GM12878 (cell line): ENCODE data around the gene TFAP2B.

Experiments
- BMI1 ChIP-seq: fragments of 450-650 bp; IDR thresholded peaks from 2 replicates; pipeline ENCODE4 v1.6.1; 2016; ENCODE audit warnings: mild to moderate bottlenecking, moderate library complexity, borderline replicate concordance
- BRCA1 ChIP-seq: IDR thresholded peaks from 2 replicates; pipeline ENCODE4 v1.6.1; 2011; ENCODE audit warnings: low read depth, low read length, improper control_type of control experiment
- EZH2 ChIP-seq: IDR thresholded peaks from 2 replicates; pipeline ENCODE4 v1.6.1; 2012; ENCODE audit warnings: low read depth, mild to moderate bottlenecking, control low read depth, inconsistent platforms, low read length, borderline replicate concordance; ENCODE audit not compliant: control insufficient read depth
- GABPA ChIP-seq: IDR thresholded peaks from 2 replicates; pipeline ENCODE4 v1.6.1; 2014; ENCODE audit warnings: antibody characterized with exemption, low read depth, mild to moderate bottlenecking, inconsistent platforms
- MTA2 ChIP-seq: fragments of 450-650 bp; IDR thresholded peaks from 2 replicates; pipeline ENCODE4 v1.6.1; 2016; ENCODE audit warnings: low read depth, mild to moderate bottlenecking, moderate library complexity
- MYC ChIP-seq: IDR thresholded peaks from 2 replicates; pipeline ENCODE4 v1.6.1; 2011; ENCODE audit warnings: mild to moderate bottlenecking, low read length, moderate library complexity, inconsistent platforms; ENCODE audit not compliant: insufficient read depth, insufficient replicate concordance, insufficient read length, severe bottlenecking
- NBN ChIP-seq: fragments of 450-650 bp; IDR thresholded peaks from 2 replicates; pipeline ENCODE4 v1.6.1; 2016
- POLR2A ChIP-seq: IDR thresholded peaks from 2 replicates; pipeline ENCODE4 v1.6.1; 2011; ENCODE audit warnings: low read depth, mild to moderate bottlenecking, low read length
- POLR2AphosphoS5 ChIP-seq: IDR thresholded peaks from 2 replicates; pipeline ENCODE4 v1.6.1; 2011; ENCODE audit warnings: mild to moderate bottlenecking, low read length, inconsistent platforms
- SPI1 ChIP-seq: IDR thresholded peaks from 2 replicates; pipeline ENCODE4 v1.6.1; 2011; ENCODE audit warnings: low read depth, mild to moderate bottlenecking, low read length, moderate library complexity, borderline replicate concordance; ENCODE audit not compliant: insufficient read depth
- TCF3 ChIP-seq: IDR thresholded peaks from 2 replicates; pipeline ENCODE4 v1.6.1; 2012; ENCODE audit warnings: low read depth, mild to moderate bottlenecking, low read length, borderline replicate concordance; ENCODE audit not compliant: insufficient read depth
- TF ChIP-seq, protein P1 (sequence below), 3 experiments: IDR thresholded peaks in 2 of 3; conservative IDR thresholded peaks in 1 of 3; 2 replicates each; pipeline ENCODE4 v1.5.1; 2011; ENCODE audit warnings: low read depth in 3 of 3, low read length in 3 of 3, mild to moderate bottlenecking in 3 of 3, control low read depth in 2 of 3, moderate library complexity in 2 of 3, inconsistent platforms in 1 of 3, mixed read lengths in 1 of 3; ENCODE audit not compliant: control insufficient read depth in 2 of 3, insufficient read depth in 1 of 3; ENCODE audit errors: extremely low read depth in 1 of 3
- TF ChIP-seq, protein P2 (sequence below): IDR thresholded peaks from 2 replicates; pipeline ENCODE4 v1.6.1; 2011; ENCODE audit warnings: low read depth, low read length, improper control_type of control experiment, borderline replicate concordance
- TF ChIP-seq, protein P3 (sequence below): IDR thresholded peaks from 2 replicates; pipeline ENCODE4 v1.6.1; 2012; ENCODE audit warnings: mild to moderate bottlenecking, low read depth, low read length

DNA sequence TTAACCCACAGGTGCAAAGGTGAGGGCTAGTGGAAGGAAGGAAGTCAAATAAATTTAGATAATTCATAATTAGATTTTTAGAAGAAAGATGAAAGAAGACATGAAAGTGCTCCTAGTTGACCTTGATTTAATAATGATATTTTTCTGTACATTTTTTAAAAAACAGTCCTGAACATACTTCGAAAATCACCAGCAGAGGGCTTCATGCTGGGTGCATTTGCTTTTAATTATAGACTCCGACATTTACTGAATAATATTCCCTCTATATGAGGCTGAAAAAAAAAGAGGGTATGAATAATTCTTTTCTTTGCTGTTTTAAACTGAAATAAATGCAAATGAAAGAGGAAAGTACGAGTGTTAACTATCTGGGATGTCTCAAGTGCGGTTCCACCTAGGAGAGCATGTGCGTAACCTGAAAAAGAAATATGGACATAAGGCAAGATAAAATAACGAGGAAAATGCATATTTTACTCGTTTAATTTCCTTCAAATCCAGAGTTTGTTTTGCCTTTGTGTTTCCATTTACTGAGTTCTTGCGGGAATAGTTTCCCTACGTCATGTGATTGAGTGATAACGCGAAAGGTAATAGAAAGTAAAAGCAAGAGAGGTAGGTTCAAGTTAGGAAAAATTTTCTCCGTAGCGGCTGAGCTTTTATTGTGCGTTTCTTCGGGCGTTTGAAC lies 3.1 kb upstream of the TFAP2B start:
- TF ChIP-seq MYC, result no peak
- TF ChIP-seq, protein P1, sequence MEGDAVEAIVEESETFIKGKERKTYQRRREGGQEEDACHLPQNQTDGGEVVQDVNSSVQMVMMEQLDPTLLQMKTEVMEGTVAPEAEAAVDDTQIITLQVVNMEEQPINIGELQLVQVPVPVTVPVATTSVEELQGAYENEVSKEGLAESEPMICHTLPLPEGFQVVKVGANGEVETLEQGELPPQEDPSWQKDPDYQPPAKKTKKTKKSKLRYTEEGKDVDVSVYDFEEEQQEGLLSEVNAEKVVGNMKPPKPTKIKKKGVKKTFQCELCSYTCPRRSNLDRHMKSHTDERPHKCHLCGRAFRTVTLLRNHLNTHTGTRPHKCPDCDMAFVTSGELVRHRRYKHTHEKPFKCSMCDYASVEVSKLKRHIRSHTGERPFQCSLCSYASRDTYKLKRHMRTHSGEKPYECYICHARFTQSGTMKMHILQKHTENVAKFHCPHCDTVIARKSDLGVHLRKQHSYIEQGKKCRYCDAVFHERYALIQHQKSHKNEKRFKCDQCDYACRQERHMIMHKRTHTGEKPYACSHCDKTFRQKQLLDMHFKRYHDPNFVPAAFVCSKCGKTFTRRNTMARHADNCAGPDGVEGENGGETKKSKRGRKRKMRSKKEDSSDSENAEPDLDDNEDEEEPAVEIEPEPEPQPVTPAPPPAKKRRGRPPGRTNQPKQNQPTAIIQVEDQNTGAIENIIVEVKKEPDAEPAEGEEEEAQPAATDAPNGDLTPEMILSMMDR (IDR thresholded peaks at IDR 0.05 in 2 of 3, conservative IDR thresholded peaks at IDR 0.05 in 1 of 3; ENCODE audit: control insufficient read depth in 2 of 3, extremely low read depth in 1 of 3, insufficient read depth in 1 of 3, low read depth in 3 of 3, low read length in 3 of 3), result peak; percentile 22 to 30 (median 24); a peak in 2 of 6 replicates
- TF ChIP-seq, protein P2, sequence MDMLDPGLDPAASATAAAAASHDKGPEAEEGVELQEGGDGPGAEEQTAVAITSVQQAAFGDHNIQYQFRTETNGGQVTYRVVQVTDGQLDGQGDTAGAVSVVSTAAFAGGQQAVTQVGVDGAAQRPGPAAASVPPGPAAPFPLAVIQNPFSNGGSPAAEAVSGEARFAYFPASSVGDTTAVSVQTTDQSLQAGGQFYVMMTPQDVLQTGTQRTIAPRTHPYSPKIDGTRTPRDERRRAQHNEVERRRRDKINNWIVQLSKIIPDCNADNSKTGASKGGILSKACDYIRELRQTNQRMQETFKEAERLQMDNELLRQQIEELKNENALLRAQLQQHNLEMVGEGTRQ, result no peak
- TF ChIP-seq BRCA1, result no peak
- TF ChIP-seq POLR2A, result no peak
- no peak for TF ChIP-seq EZH2
- no peak for TF ChIP-seq BMI1
- TF ChIP-seq MTA2, result no peak
- TF ChIP-seq POLR2AphosphoS5, result no peak
- TF ChIP-seq, protein P3, sequence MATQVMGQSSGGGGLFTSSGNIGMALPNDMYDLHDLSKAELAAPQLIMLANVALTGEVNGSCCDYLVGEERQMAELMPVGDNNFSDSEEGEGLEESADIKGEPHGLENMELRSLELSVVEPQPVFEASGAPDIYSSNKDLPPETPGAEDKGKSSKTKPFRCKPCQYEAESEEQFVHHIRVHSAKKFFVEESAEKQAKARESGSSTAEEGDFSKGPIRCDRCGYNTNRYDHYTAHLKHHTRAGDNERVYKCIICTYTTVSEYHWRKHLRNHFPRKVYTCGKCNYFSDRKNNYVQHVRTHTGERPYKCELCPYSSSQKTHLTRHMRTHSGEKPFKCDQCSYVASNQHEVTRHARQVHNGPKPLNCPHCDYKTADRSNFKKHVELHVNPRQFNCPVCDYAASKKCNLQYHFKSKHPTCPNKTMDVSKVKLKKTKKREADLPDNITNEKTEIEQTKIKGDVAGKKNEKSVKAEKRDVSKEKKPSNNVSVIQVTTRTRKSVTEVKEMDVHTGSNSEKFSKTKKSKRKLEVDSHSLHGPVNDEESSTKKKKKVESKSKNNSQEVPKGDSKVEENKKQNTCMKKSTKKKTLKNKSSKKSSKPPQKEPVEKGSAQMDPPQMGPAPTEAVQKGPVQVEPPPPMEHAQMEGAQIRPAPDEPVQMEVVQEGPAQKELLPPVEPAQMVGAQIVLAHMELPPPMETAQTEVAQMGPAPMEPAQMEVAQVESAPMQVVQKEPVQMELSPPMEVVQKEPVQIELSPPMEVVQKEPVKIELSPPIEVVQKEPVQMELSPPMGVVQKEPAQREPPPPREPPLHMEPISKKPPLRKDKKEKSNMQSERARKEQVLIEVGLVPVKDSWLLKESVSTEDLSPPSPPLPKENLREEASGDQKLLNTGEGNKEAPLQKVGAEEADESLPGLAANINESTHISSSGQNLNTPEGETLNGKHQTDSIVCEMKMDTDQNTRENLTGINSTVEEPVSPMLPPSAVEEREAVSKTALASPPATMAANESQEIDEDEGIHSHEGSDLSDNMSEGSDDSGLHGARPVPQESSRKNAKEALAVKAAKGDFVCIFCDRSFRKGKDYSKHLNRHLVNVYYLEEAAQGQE, result no peak
- TF ChIP-seq SPI1, result no peak
- no peak for TF ChIP-seq GABPA
- TF ChIP-seq TCF3, result no peak
- TF ChIP-seq NBN, result no peak
